GM03348 (cell line): ENCODE measurements around the gene ZNF777.
"Not testable (repeated sequence)": the region's sequence is repeated elsewhere in the genome, so short reads cannot be mapped to it uniquely, and the experiment has no call there.

Source experiments
- DNase-seq: peaks from one replicate; pipeline ENCODE4 v3.0.0; 2012; ENCODE audit warnings: low spot score

ZNF777 gene

GRCh38 chr7:149450821-149451220 lies 10.0 kb downstream of the ZNF777 start:
- DNase-seq: no peak

GRCh38 chr7:149449897-149450296 lies 11.0 kb downstream of the ZNF777 start:
- no peak for DNase-seq

- no peak for DNase-seq
These were observed 11.9 kb downstream of the ZNF777 start for GRCh38 chr7:149448961-149449360.

- not testable (repeated sequence) for DNase-seq
These were observed 14.8 kb downstream of the ZNF777 start for GRCh38 chr7:149446026-149446425.

GRCh38 chr7:149444287-149444686 lies 16.6 kb downstream of the ZNF777 start:
- DNase-seq: no peak

GRCh38 chr7:149443523-149443922 lies 17.3 kb downstream of the ZNF777 start:
- DNase-seq: no peak

GRCh38 chr7:149442924-149443323 lies 17.9 kb downstream of the ZNF777 start:
- no peak for DNase-seq

- no peak for DNase-seq
These were observed 20.6 kb downstream of the ZNF777 start for GRCh38 chr7:149440222-149440621.

- no peak for DNase-seq
These were observed 24.5 kb downstream of the ZNF777 start for GRCh38 chr7:149436358-149436757.

GRCh38 chr7:149433124-149433523 lies 27.7 kb downstream of the ZNF777 start:
- DNase-seq: no peak

- DNase-seq: no peak
These were observed 28.7 kb downstream of the ZNF777 start for GRCh38 chr7:149432121-149432691.

- DNase-seq: no peak
These were observed 29.3 kb downstream of the ZNF777 start for GRCh38 chr7:149431486-149432120.

- DNase-seq: no peak
These were observed 30.7 kb downstream of the ZNF777 start for GRCh38 chr7:149430192-149430591.

GRCh38 chr7:149427893-149428292 lies 33.0 kb downstream of the ZNF777 start:
- no peak for DNase-seq

- no peak for DNase-seq
These were observed 33.7 kb downstream of the ZNF777 start for GRCh38 chr7:149427096-149427680.

GRCh38 chr7:149423449-149424110 lies 37.3 kb downstream of the ZNF777 start:
- no peak for DNase-seq

GRCh38 chr7:149422914-149423301 lies 38.0 kb downstream of the ZNF777 start:
- no peak for DNase-seq

- DNase-seq: peak; percentile 96
These were observed 38.5 kb downstream of the ZNF777 start for GRCh38 chr7:149422162-149422913.

GRCh38 chr7:149420006-149420405 lies 40.9 kb downstream of the ZNF777 start:
- DNase-seq: no peak

GRCh38 chr7:149415391-149416071 lies 45.3 kb downstream of the ZNF777 start:
- DNase-seq: no peak

GRCh38 chr7:149414745-149415390 lies 46.0 kb downstream of the ZNF777 start:
- DNase-seq: no peak
